ENCODE results near the gene DPH3. TPM values are rescaled to one million over a fixed set of nuclear protein-coding genes. Genes with fewer than 3 reads are reported as not detected.

The DPH3 gene
- total RNA-seq, 3 donors from 2014 or later = 30.2 to 37.9 (median 33.4) TPM

DNA sequence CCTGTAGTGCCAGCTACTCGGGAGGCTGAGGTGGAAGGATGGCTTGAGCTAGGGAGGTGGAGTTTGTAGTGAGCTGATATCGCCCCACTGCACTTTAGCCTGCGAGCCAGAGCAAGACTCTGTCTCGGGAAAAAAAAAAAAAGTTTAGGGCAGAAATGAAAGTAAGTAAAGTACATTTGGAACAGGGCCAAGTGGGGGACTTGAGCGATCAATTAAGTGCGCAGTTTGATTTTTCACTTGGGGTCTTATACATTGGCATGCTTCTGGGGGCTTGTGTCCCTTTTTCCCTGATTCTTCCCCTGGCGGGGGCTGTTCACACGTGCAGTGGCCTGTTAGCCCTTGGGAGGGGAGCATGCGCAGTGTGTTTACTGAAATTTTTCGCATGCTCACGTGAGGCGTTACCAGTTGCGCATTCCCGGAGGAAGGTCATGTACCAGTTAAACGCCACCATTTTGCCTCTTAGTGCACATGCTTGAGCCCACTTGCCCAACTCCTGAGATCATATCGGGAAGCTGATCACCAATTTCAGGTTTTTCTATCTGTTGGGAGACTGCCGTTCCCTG is 48.3 kb downstream of the DPH3 start:
- no peak overlapping the region for H3K4me3 Mint-ChIP-seq
- H3K27me3 Mint-ChIP-seq (ENCODE audit: low read depth) = no peaks in the 10 kb centered on the region
- no peaks in the 10 kb centered on the region for H3K4me1 Mint-ChIP-seq (ENCODE audit: low read depth)
- H3K36me3 Mint-ChIP-seq (ENCODE audit: insufficient read depth) = no peaks in the 10 kb centered on the region
- H3K9me3 Mint-ChIP-seq = no peaks in the 10 kb centered on the region
- DNase-seq (no peak), ATAC-seq (no peak)

GRCh38 chr3:16214366-16214765 is 50.4 kb downstream of the DPH3 start:
- no peak for DNase-seq
- Mint-ChIP-seq H3K27me3 (ENCODE audit: low read depth) (no peaks in the 10 kb centered on the region), H3K36me3 (ENCODE audit: insufficient read depth) (no peaks in the 10 kb centered on the region), H3K4me1 (ENCODE audit: low read depth) (no peaks in the 10 kb centered on the region), H3K4me3 (no peak overlapping the region), H3K9me3 (no peaks in the 10 kb centered on the region)
- ATAC-seq = no peak

DNA sequence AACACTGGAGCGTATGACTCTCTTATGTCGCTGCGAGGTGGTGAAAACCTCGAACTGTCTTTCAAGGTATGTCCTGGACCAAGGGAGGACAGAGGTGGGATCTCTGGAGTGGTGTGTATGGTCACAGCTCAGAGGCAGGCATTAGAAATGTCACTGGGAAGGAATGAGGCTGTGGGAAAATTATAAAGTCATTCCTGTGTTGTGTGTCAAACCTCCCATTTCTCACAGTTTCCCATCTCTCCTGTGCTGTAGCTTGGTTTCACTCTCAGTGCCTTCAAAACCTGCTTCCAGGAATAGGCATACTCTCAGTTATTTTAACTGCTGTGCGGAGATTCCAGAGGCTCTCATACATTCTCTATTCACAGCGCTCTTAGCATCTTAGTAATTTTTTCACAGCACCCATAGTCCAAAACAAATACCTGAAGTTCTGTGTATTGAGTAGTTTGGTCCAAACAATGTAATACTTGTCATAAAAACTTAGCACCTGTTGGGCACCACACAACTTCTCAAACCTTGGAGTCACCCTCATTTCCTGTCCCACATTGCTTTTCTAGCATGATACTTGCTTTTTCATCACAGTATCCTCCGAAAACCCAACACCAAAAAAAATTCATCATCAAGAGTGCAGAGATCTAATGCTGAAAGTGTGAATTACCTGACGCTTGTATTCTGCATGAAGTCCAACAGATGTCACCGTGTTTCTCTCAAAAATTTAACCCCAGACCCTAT is 53.4 kb downstream of the DPH3 start:
- H3K4me3 Mint-ChIP-seq = no peak overlapping the region
- no peak for ATAC-seq
- no peak for DNase-seq

More for the DNA sequence above, 53.4 kb downstream of the DPH3 start:
- H3K36me3 Mint-ChIP-seq (ENCODE audit: insufficient read depth) = no peaks in the 10 kb centered on the region
- H3K9me3 Mint-ChIP-seq = no peaks in the 10 kb centered on the region
- H3K27me3 Mint-ChIP-seq (ENCODE audit: low read depth) = peaks cover 2% of the 10 kb centered on the region
- H3K4me1 Mint-ChIP-seq (ENCODE audit: low read depth) = no peaks in the 10 kb centered on the region

Other genes starting within 250 kb of the DPH3 start
- not detected for gene GALNT15, start 90.3 kb downstream of the DPH3 start, total RNA-seq
- 10 to 100 TPM; 24.6 to 25.5 (median 24.8) TPM for gene OXNAD1, start 269 bp upstream of the DPH3 start, total RNA-seq
- 10 to 100 TPM; 52.9 to 72.4 (median 69.6) TPM for gene RFTN1, start 248.8 kb upstream of the DPH3 start, total RNA-seq